ENCODE data around the gene GNB1L.

Gene GNB1L

GRCh38 chr22:19882446-19883381, 28.0 kb upstream of the GNB1L start:
- H3K27me3 ChIP-seq (ENCODE audit: insufficient read depth, insufficient read length), result no peaks in the 10 kb centered on the region
- H3K4me3 ChIP-seq (ENCODE audit: insufficient read length, low read depth), result no peak overlapping the region
- DNase-seq (ENCODE audit: low read depth, low spot score), result no peak
- no peaks in the 10 kb centered on the region for H3K9me3 ChIP-seq (ENCODE audit: insufficient read depth, low read length)
- H3K36me3 ChIP-seq (ENCODE audit: insufficient read depth, insufficient read length, low read length), result peaks cover 26% of the 10 kb centered on the region
- H3K9ac ChIP-seq (ENCODE audit: insufficient read length, low read depth), result peak overlapping the region; percentile 50
- peaks cover 39% of the 10 kb centered on the region for H3K4me1 ChIP-seq (ENCODE audit: insufficient read depth, insufficient read length)
- TF ChIP-seq SUZ12 (IDR thresholded peaks at IDR 0.05; ENCODE audit: extremely low read depth, insufficient read depth, insufficient read length) (no peak), ZNF274 (IDR thresholded peaks at IDR 0.05; ENCODE audit: low read depth, low read length) (no peak), YY1 (IDR thresholded peaks at IDR 0.05; ENCODE audit: insufficient read depth, insufficient read length) (no peak)

GRCh38 chr22:19880786-19881569, 26.3 kb upstream of the GNB1L start:
- H3K4me1 ChIP-seq (ENCODE audit: insufficient read depth, insufficient read length), result peaks cover 37% of the 10 kb centered on the region
- H3K9me3 ChIP-seq (ENCODE audit: insufficient read depth, low read length), result no peaks in the 10 kb centered on the region
- H3K27me3 ChIP-seq (ENCODE audit: insufficient read depth, insufficient read length), result no peaks in the 10 kb centered on the region
- peak; percentile 94 for DNase-seq (ENCODE audit: low read depth, low spot score)
- peaks cover 35% of the 10 kb centered on the region for H3K36me3 ChIP-seq (ENCODE audit: insufficient read depth, insufficient read length, low read length)
- TF ChIP-seq YY1 (IDR thresholded peaks at IDR 0.05; ENCODE audit: insufficient read depth, insufficient read length) (no peak), SUZ12 (IDR thresholded peaks at IDR 0.05; ENCODE audit: extremely low read depth, insufficient read depth, insufficient read length) (no peak)
- H3K4me3 ChIP-seq (ENCODE audit: insufficient read length, low read depth), result peak overlapping the region; percentile 30
- H3K9ac ChIP-seq (ENCODE audit: insufficient read length, low read depth), result peak overlapping the region; percentile 74

GRCh38 chr22:19879992-19880785, 25.5 kb upstream of the GNB1L start:
- TF ChIP-seq ZNF274 (IDR thresholded peaks at IDR 0.05; ENCODE audit: low read depth, low read length) (no peak), SUZ12 (IDR thresholded peaks at IDR 0.05; ENCODE audit: extremely low read depth, insufficient read depth, insufficient read length) (no peak), YY1 (IDR thresholded peaks at IDR 0.05; ENCODE audit: insufficient read depth, insufficient read length) (no peak)
- peak overlapping the region; percentile 69 for H3K9ac ChIP-seq (ENCODE audit: insufficient read length, low read depth)
- no peaks in the 10 kb centered on the region for H3K9me3 ChIP-seq (ENCODE audit: insufficient read depth, low read length)
- DNase-seq (ENCODE audit: low read depth, low spot score), result no peak
- H3K4me3 ChIP-seq (ENCODE audit: insufficient read length, low read depth), result peak overlapping the region; percentile 30
- peaks cover 35% of the 10 kb centered on the region for H3K36me3 ChIP-seq (ENCODE audit: insufficient read depth, insufficient read length, low read length)
- peaks cover 37% of the 10 kb centered on the region for H3K4me1 ChIP-seq (ENCODE audit: insufficient read depth, insufficient read length)
- H3K27me3 ChIP-seq (ENCODE audit: insufficient read depth, insufficient read length), result no peaks in the 10 kb centered on the region

GRCh38 chr22:19879643-19879991, 24.9 kb upstream of the GNB1L start:
- TF ChIP-seq ZNF274 (IDR thresholded peaks at IDR 0.05; ENCODE audit: low read depth, low read length), result no peak
- TF ChIP-seq YY1 (IDR thresholded peaks at IDR 0.05; ENCODE audit: insufficient read depth, insufficient read length), result no peak
- no peak for TF ChIP-seq SUZ12 (IDR thresholded peaks at IDR 0.05; ENCODE audit: extremely low read depth, insufficient read depth, insufficient read length)

GRCh38 chr22:19879246-19879570, 24.5 kb upstream of the GNB1L start:
- no peak for TF ChIP-seq ZNF274 (IDR thresholded peaks at IDR 0.05; ENCODE audit: low read depth, low read length)
- TF ChIP-seq YY1 (IDR thresholded peaks at IDR 0.05; ENCODE audit: insufficient read depth, insufficient read length), result no peak
- no peak for TF ChIP-seq SUZ12 (IDR thresholded peaks at IDR 0.05; ENCODE audit: extremely low read depth, insufficient read depth, insufficient read length)
- Histone ChIP-seq H3K9me3 (ENCODE audit: insufficient read depth, low read length) (no peaks in the 10 kb centered on the region), H3K27me3 (ENCODE audit: insufficient read depth, insufficient read length) (no peaks in the 10 kb centered on the region), H3K4me1 (ENCODE audit: insufficient read depth, insufficient read length) (peaks cover 37% of the 10 kb centered on the region), H3K9ac (ENCODE audit: insufficient read length, low read depth) (peak overlapping the region; percentile 32), H3K36me3 (ENCODE audit: insufficient read depth, insufficient read length, low read length) (peaks cover 42% of the 10 kb centered on the region), H3K4me3 (ENCODE audit: insufficient read length, low read depth) (no peak overlapping the region)
- no peak for DNase-seq (ENCODE audit: low read depth, low spot score)

More at GRCh38 chr22:19879643-19879991, 24.9 kb upstream of the GNB1L start:
- peaks cover 37% of the 10 kb centered on the region for H3K4me1 ChIP-seq (ENCODE audit: insufficient read depth, insufficient read length)
- H3K9ac ChIP-seq (ENCODE audit: insufficient read length, low read depth), result peak overlapping the region; percentile 69
- H3K9me3 ChIP-seq (ENCODE audit: insufficient read depth, low read length), result no peaks in the 10 kb centered on the region
- no peaks in the 10 kb centered on the region for H3K27me3 ChIP-seq (ENCODE audit: insufficient read depth, insufficient read length)
- no peak for DNase-seq (ENCODE audit: low read depth, low spot score)
- H3K4me3 ChIP-seq (ENCODE audit: insufficient read length, low read depth), result peak overlapping the region; percentile 12
- H3K36me3 ChIP-seq (ENCODE audit: insufficient read depth, insufficient read length, low read length), result peaks cover 39% of the 10 kb centered on the region

- Histone ChIP-seq H3K36me3 (ENCODE audit: insufficient read depth, insufficient read length, low read length) (peaks cover 47% of the 10 kb centered on the region), H3K4me1 (ENCODE audit: insufficient read depth, insufficient read length) (peaks cover 38% of the 10 kb centered on the region), H3K9ac (ENCODE audit: insufficient read length, low read depth) (peak overlapping the region; percentile 32), H3K9me3 (ENCODE audit: insufficient read depth, low read length) (no peaks in the 10 kb centered on the region), H3K4me3 (ENCODE audit: insufficient read length, low read depth) (no peak overlapping the region), H3K27me3 (ENCODE audit: insufficient read depth, insufficient read length) (no peaks in the 10 kb centered on the region)
- DNase-seq (ENCODE audit: low read depth, low spot score), result no peak
- no peak for TF ChIP-seq SUZ12 (IDR thresholded peaks at IDR 0.05; ENCODE audit: extremely low read depth, insufficient read depth, insufficient read length)
- no peak for TF ChIP-seq YY1 (IDR thresholded peaks at IDR 0.05; ENCODE audit: insufficient read depth, insufficient read length)
- no peak for TF ChIP-seq ZNF274 (IDR thresholded peaks at IDR 0.05; ENCODE audit: low read depth, low read length)
Measured at GRCh38 chr22:19878461-19879245, 24.0 kb upstream of the GNB1L start.

All from NT2/D1 (cell line).